Measurements from ENCODE around the gene OCEL1.

OCEL1 gene

DNA sequence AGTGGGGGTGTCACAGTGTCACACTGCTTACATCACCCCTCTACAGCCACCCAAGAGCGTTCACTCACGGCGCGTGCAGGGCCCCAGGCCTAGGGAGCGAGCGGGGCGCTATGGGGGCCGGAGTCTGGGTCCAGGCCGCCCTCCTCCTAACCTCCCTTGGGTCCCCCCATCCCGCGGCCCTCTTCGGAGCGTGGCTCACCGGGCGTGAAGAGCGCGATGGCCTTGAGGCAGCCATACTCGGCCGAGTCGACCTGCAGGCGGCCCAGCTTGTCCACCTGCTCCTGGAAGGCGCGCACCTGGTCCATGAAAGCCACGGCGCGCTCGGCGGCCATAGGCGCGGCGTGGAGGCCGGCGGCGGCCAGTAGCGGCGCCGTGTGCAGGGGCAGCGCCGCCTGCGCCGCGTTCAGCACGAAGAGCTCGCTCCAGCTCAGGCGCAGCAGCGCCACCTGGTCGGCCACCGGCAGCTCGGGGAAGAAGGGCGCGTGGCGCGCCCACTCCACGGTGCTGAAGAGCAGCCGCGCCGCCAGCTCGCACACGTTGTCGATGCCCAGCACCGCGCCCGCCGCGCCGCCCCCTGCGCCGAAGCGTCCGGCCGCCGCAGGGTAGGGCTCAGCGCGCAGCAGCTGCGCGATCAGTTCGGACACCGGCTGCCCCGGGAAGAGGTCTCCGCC, 9.4 kb downstream of the OCEL1 start:
- Histone ChIP-seq H3K14ac (ENCODE audit: low read length) (peak overlapping the region; percentile 77), H2AFZ (ENCODE audit: insufficient read depth, low read length, poor library complexity) (no peak overlapping the region), H3K18ac (ENCODE audit: low read length) (peak overlapping the region; percentile 81), H4K91ac (ENCODE audit: low read depth, low read length) (peak overlapping the region; percentile 63), H3K9ac (ENCODE audit: low read length) (no peak overlapping the region), H3K27ac (ENCODE audit: low read depth, low read length) (peak overlapping the region; percentile 80), H4K8ac (ENCODE audit: low read depth, low read length) (peak overlapping the region; percentile 64), H3K27me3 (ENCODE audit: insufficient read depth, low read length) (no peaks in the 10 kb centered on the region), H3K23ac (ENCODE audit: low read length) (no peak overlapping the region), H3K4me2 (ENCODE audit: low read length) (peak overlapping the region; percentile 70), H3K79me2 (ENCODE audit: control insufficient read depth, insufficient read depth, low read length, poor library complexity) (peaks cover 7% of the 10 kb centered on the region), H3K36me3 (ENCODE audit: control insufficient read depth in 1 of 2, insufficient read depth in 2 of 2, low read length in 2 of 2) (peaks cover 69 to 72% of the 10 kb centered on the region in 2 experiments), H4K12ac (ENCODE audit: low read depth, low read length) (peak overlapping the region; percentile 59), H2BK5ac (ENCODE audit: low read depth, low read length, poor library complexity) (peak overlapping the region; percentile 16), H3K4me1 (ENCODE audit: control insufficient read depth in 1 of 2, insufficient read depth in 2 of 2, low read length in 2 of 2) (peaks cover 15 to 16% of the 10 kb centered on the region in 2 experiments), H3K9me3 (ENCODE audit: insufficient read depth, low read depth, low read length) (peaks cover 2% of the 10 kb centered on the region), H3K4ac (ENCODE audit: low read depth, low read length) (peak overlapping the region; percentile 50), H3K4me3 (ENCODE audit: low read depth, low read length) (peak overlapping the region; percentile 45), H2BK12ac (ENCODE audit: low read length) (peak overlapping the region; percentile 60), H3K79me1 (ENCODE audit: low read length) (peaks cover 6% of the 10 kb centered on the region), H2BK120ac (ENCODE audit: insufficient read depth, low read length, poor library complexity) (peak overlapping the region; percentile 30), H2AK5ac (ENCODE audit: low read length) (peak overlapping the region; percentile 16)
- peak in 1 of 2 donors; percentile 63 for DNase-seq
- no CpG with 5 or more reads among the region's 80 CpGs for WGBS (ENCODE audit: extremely low coverage, insufficient coverage, insufficient read length)

DNA sequence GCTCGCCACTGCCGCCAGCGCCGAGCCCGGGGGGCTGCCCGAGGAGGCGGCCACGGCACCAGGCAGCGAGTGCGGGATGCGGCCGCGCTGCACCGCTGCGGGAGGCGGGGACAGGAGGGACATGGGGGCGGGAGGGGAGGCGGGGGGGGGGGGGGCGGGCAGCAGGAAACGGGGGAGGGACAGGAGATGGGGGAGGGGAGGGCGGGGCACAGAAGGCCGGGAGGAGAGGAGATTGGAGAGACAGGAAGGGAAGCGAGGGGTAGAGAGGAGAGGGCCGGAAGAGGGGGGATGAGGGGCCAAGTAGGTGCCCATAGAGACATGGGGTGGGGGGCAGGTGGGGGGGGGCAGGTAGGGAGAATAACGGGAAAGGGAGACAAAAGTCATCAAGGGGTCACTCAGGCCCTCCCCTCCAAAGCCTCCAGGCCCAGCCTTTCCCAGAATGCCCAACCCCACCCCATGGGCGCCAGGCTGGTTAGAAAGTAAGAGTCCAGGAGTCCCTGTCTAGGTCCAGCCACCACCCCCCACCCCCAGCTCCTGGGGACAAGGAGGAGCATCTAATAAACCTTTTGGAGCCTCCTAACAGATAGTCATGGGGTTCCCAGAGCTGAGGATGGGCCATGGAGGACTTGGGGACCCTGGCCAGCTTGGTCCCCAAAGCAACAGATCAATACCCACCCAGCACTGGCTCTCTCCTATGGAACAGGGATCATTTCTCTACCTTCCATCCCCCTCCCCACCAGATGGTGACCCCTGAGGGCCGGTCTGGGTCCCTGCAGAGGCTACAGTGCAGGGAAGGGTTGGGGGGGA, 10.1 kb downstream of the OCEL1 start:
- Histone ChIP-seq H3K79me1 (ENCODE audit: low read length) (peaks cover 6% of the 10 kb centered on the region), H2AFZ (ENCODE audit: insufficient read depth, low read length, poor library complexity) (no peak overlapping the region), H3K4me1 (ENCODE audit: control insufficient read depth in 1 of 2, insufficient read depth in 2 of 2, low read length in 2 of 2) (peaks cover 15 to 16% of the 10 kb centered on the region in 2 experiments), H3K4ac (ENCODE audit: low read depth, low read length) (peak overlapping the region; percentile 50), H3K18ac (ENCODE audit: low read length) (peak overlapping the region; percentile 76), H3K23ac (ENCODE audit: low read length) (no peak overlapping the region), H4K12ac (ENCODE audit: low read depth, low read length) (peak overlapping the region; percentile 59), H3K9ac (ENCODE audit: low read length) (no peak overlapping the region), H3K14ac (ENCODE audit: low read length) (peak overlapping the region; percentile 77), H3K27me3 (ENCODE audit: insufficient read depth, low read length) (no peaks in the 10 kb centered on the region), H3K4me2 (ENCODE audit: low read length) (peak overlapping the region; percentile 70), H3K27ac (ENCODE audit: low read depth, low read length) (peak overlapping the region; percentile 80), H3K79me2 (ENCODE audit: control insufficient read depth, insufficient read depth, low read length, poor library complexity) (peaks cover 11% of the 10 kb centered on the region), H3K36me3 (ENCODE audit: control insufficient read depth in 1 of 2, insufficient read depth in 2 of 2, low read length in 2 of 2) (peaks cover 70 to 73% of the 10 kb centered on the region in 2 experiments), H2AK5ac (ENCODE audit: low read length) (peak overlapping the region; percentile 30), H3K4me3 (ENCODE audit: low read depth, low read length) (peak overlapping the region; percentile 45), H4K8ac (ENCODE audit: low read depth, low read length) (peak overlapping the region; percentile 2), H3K9me3 (ENCODE audit: insufficient read depth, low read depth, low read length) (peaks cover 3% of the 10 kb centered on the region), H2BK5ac (ENCODE audit: low read depth, low read length, poor library complexity) (peak overlapping the region; percentile 16), H2BK120ac (ENCODE audit: insufficient read depth, low read length, poor library complexity) (peak overlapping the region; percentile 30), H2BK12ac (ENCODE audit: low read length) (peak overlapping the region; percentile 60), H4K91ac (ENCODE audit: low read depth, low read length) (peak overlapping the region; percentile 63)
- no CpG with 5 or more reads among the region's 27 CpGs for WGBS (ENCODE audit: extremely low coverage, insufficient coverage, insufficient read length)
- no peak for DNase-seq

DNA sequence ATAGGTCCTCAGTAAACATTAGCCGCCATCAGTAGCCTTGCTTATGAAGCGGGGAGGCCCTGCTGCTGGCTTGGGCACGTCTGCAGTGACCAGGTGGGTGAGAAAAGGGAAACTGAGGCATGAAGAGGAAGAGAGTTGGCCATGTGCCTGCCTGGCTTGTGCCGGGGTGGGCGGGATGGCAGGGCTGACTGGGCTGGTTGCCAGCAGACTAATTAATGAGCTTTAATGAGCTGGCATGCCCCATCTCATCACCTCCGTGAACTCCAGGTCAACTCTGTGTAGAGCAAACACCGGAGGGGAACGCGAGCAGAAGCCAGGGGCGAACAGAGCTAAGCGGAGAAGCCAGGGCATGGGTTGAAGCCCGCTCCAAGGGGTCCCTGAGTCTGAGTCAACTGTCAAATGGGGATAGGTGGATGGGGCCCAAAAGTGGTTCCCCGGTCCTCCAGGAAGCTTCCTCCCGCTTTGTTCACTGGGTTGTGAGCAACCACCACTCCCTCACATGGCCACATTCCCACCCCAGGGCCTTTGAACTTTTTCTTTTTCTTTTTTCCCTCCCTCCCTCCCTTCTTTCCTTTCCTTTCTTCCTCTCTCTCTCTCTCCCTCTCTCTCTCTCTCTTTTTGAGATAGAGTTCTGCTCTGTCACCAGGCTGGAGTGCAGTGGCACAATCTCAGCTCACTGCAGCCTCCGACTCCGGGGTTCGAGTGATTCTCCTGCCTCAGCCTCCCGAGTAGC, 11.0 kb downstream of the OCEL1 start:
- Histone ChIP-seq H2BK12ac (ENCODE audit: low read length) (no peak overlapping the region), H3K9me3 (ENCODE audit: insufficient read depth, low read depth, low read length) (peaks cover 3% of the 10 kb centered on the region), H3K4ac (ENCODE audit: low read depth, low read length) (no peak overlapping the region), H2AK5ac (ENCODE audit: low read length) (no peak overlapping the region), H3K23ac (ENCODE audit: low read length) (no peak overlapping the region), H2AFZ (ENCODE audit: insufficient read depth, low read length, poor library complexity) (no peak overlapping the region), H2BK120ac (ENCODE audit: insufficient read depth, low read length, poor library complexity) (no peak overlapping the region), H3K79me1 (ENCODE audit: low read length) (peaks cover 6% of the 10 kb centered on the region), H2BK5ac (ENCODE audit: low read depth, low read length, poor library complexity) (no peak overlapping the region), H3K9ac (ENCODE audit: low read length) (no peak overlapping the region), H4K12ac (ENCODE audit: low read depth, low read length) (no peak overlapping the region), H3K36me3 (ENCODE audit: control insufficient read depth in 1 of 2, insufficient read depth in 2 of 2, low read length in 2 of 2) (peaks cover 66 to 70% of the 10 kb centered on the region in 2 experiments), H3K79me2 (ENCODE audit: control insufficient read depth, insufficient read depth, low read length, poor library complexity) (peaks cover 15% of the 10 kb centered on the region), H3K27ac (ENCODE audit: low read depth, low read length) (peak overlapping the region; percentile 9), H3K4me2 (ENCODE audit: low read length) (no peak overlapping the region), H3K18ac (ENCODE audit: low read length) (no peak overlapping the region), H3K4me3 (ENCODE audit: low read depth, low read length) (no peak overlapping the region), H3K4me1 (ENCODE audit: control insufficient read depth in 1 of 2, insufficient read depth in 2 of 2, low read length in 2 of 2) (peaks cover 16 to 17% of the 10 kb centered on the region in 2 experiments), H3K14ac (ENCODE audit: low read length) (no peak overlapping the region), H4K91ac (ENCODE audit: low read depth, low read length) (no peak overlapping the region), H3K27me3 (ENCODE audit: insufficient read depth, low read length) (no peaks in the 10 kb centered on the region), H4K8ac (ENCODE audit: low read depth, low read length) (peak overlapping the region; percentile 7)
- no CpG with 5 or more reads among the region's 18 CpGs for WGBS (ENCODE audit: extremely low coverage, insufficient coverage, insufficient read length)
- DNase-seq = no peak
